Prostate gland (tissue), 2 donors: ENCODE results near the gene CAMKK2.

Experiments used
- POLR2A ChIP-seq: fragments of 450-650 bp; IDR thresholded peaks from one replicate; pipeline ENCODE4 v1.6.1; 2016; ENCODE audit warnings: antibody characterized with exemption, mild to moderate bottlenecking
- POLR2AphosphoS5 ChIP-seq: sonication (generic); formaldehyde crosslinking; IDR thresholded peaks from one replicate; pipeline ENCODE4 v1.6.1; 2017; ENCODE audit warnings: antibody characterized with exemption
- TF ChIP-seq, protein P1 (sequence below), 4 experiments: fragments of 200-600 bp in 2 of 4; fragments of 450-650 bp in 2 of 4; sonication (generic) in 2 of 4; IDR thresholded peaks; 1 replicate in 3 of 4; 2 replicates in 1 of 4; pipeline ENCODE4 v1.5.1; 2016 to 2019; ENCODE audit warnings: antibody characterized with exemption in 4 of 4, mild to moderate bottlenecking in 2 of 4, moderate library complexity in 2 of 4

DNA sequence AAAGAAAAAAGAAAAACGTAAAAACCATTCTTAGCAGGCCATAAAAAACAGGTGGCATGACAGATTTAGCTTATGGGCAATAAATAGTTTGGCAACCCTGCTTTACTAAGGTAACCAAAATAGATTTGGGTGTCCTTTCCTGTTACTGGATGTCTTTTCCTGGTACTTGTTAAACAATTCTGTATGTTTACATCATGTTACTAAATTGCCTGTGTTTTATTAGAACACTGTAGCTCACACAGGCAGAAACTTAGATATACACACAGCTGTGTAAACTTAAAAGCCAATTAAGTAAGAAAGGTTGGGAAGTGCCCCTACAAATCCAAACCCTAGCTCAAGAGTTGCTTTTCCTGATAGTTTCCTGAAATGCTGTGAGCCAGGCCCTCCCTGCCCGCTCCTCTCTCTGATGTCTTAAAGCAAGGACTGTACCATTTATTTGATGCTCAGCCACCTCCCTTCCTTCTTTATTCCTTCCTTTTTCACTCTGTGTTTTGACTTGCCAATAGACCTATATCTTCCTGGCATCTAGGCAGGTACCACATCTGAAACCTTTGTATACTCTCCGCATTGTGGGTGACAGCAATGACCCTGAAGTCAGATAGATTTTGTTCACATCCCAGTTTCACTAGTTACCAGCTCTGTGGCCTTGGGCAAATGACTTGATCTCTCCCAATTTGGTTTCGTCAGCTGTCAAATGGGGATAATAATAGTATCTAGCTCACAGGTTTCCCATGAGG is 3.7 kb upstream of the CAMKK2 start:
- TF ChIP-seq, protein P1, sequence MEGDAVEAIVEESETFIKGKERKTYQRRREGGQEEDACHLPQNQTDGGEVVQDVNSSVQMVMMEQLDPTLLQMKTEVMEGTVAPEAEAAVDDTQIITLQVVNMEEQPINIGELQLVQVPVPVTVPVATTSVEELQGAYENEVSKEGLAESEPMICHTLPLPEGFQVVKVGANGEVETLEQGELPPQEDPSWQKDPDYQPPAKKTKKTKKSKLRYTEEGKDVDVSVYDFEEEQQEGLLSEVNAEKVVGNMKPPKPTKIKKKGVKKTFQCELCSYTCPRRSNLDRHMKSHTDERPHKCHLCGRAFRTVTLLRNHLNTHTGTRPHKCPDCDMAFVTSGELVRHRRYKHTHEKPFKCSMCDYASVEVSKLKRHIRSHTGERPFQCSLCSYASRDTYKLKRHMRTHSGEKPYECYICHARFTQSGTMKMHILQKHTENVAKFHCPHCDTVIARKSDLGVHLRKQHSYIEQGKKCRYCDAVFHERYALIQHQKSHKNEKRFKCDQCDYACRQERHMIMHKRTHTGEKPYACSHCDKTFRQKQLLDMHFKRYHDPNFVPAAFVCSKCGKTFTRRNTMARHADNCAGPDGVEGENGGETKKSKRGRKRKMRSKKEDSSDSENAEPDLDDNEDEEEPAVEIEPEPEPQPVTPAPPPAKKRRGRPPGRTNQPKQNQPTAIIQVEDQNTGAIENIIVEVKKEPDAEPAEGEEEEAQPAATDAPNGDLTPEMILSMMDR (IDR thresholded peaks at IDR 0.05): no peak
- TF ChIP-seq POLR2AphosphoS5: peak; percentile 92
- no peak for TF ChIP-seq POLR2A
